ENCODE measurements around the gene SPAG6.
A peak's percentile ranks its signal among the peaks of the same experiment; 100 is the strongest.

Gene SPAG6

DNA sequence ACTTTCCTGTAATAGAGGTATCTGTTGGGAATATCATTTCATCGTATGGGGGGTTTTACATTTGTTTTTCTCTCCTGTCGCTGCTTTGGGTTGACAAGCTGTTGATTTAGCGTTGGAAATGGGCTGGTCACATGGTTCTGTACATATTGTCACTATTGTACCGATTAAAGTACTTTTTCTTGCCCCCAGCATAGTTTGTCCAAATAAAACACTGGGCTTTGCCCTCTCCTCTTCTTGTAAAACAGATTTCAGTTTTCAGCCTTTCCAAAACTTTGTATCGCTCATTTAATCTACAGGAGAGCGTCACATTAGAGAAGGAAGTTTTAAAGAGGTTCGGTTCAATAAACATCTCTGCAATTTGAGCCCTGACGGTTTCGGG, 20.4 kb upstream of the SPAG6 start:
- Histone ChIP-seq H2AFZ (ENCODE audit: low read length) (peak overlapping the region; percentile 44; the same call in 1 of the 2 replicates), H3K27ac (ENCODE audit: low read length) (peak overlapping the region; percentile 66; the same call in 1 of the 2 replicates), H3K79me2 (ENCODE audit: low read length) (peaks cover 54% of the 10 kb centered on the region), H4K20me1 (ENCODE audit: insufficient read depth, low read length) (no peaks in the 10 kb centered on the region), H3K4me1 (ENCODE audit: low read length) (peaks cover 26% of the 10 kb centered on the region), H3K9me2 (replicated peaks; ENCODE audit: insufficient read depth, low read length) (no peaks in the 10 kb centered on the region), H3K9ac (ENCODE audit: low read length) (peak overlapping the region; percentile 58), H3K9me3 (replicated peaks; ENCODE audit: insufficient read depth, low read length) (no peaks in the 10 kb centered on the region), H3K27me3 (replicated peaks; ENCODE audit: insufficient read depth, low read length) (peaks cover 18% of the 10 kb centered on the region), H3K4me2 (ENCODE audit: low read depth, low read length) (peak overlapping the region; percentile 81), H3K4me3 (ENCODE audit: low read length) (peak overlapping the region; percentile 70), H3K36me3 (replicated peaks; ENCODE audit: insufficient read depth, low read length) (peaks cover 9% of the 10 kb centered on the region; the same call in 1 of the 2 replicates), H3F3A (ENCODE audit: insufficient read depth, low read length) (peaks cover 28% of the 10 kb centered on the region)
- TF ChIP-seq, protein P1, sequence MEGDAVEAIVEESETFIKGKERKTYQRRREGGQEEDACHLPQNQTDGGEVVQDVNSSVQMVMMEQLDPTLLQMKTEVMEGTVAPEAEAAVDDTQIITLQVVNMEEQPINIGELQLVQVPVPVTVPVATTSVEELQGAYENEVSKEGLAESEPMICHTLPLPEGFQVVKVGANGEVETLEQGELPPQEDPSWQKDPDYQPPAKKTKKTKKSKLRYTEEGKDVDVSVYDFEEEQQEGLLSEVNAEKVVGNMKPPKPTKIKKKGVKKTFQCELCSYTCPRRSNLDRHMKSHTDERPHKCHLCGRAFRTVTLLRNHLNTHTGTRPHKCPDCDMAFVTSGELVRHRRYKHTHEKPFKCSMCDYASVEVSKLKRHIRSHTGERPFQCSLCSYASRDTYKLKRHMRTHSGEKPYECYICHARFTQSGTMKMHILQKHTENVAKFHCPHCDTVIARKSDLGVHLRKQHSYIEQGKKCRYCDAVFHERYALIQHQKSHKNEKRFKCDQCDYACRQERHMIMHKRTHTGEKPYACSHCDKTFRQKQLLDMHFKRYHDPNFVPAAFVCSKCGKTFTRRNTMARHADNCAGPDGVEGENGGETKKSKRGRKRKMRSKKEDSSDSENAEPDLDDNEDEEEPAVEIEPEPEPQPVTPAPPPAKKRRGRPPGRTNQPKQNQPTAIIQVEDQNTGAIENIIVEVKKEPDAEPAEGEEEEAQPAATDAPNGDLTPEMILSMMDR (IDR thresholded peaks at IDR 0.05; ENCODE audit: low read length): no peak
- TF ChIP-seq EZH2phosphoT487 (IDR thresholded peaks at IDR 0.05; ENCODE audit: low read length) (no peak), EZH2 (optimal IDR thresholded peaks at IDR 0.05; ENCODE audit: low read depth, low read length) (no peak)
- no peak for DNase-seq

DNA sequence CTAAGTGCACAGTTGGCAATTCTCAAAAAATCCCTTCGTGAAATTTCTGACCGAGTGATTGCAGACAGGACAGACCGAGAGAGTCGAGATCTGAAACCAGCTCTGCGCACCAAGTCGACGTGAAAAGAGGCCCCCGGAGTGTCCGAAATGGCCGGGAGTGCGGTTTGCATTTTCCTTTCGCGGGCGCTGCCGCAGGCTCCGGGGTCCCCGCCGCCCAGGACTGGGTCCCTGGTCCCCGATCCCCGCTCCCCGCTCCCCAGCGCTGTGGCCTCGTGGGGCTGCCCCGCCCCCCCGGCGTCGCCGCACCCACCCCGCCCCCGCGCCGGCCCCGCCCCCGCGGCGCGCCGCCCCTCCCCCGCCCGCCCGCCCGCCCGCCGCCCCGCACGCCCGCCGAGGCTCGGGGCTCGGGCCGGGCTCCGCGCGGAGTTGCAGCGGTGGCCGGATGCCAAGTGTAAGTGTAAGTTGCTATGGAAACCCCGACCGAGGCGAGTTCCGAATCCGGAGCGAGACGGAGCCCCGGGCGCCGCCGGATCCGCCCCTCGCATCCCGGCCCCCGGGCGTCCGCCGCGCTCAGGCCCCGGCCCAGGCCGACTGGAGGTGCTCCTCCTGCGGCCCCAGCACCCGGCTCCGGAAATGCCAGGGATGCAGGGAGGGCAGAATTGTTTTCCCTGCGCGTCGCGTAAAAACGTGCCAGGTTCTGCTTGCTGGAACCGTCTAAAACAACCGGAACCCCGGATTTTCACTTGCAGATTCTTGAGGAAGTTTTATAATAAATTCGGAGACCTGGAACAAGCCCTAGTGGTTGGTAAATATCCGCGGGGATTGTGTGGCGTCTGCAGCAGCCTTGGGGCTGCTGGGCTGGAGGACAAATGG, 19.8 kb upstream of the SPAG6 start:
- Histone ChIP-seq H3K79me2 (ENCODE audit: low read length) (peaks cover 55% of the 10 kb centered on the region), H3K27ac (ENCODE audit: low read length) (peak overlapping the region; percentile 66; the same call in 1 of the 2 replicates), H3K9me2 (replicated peaks; ENCODE audit: insufficient read depth, low read length) (no peaks in the 10 kb centered on the region), H2AFZ (ENCODE audit: low read length) (peak overlapping the region; percentile 44; the same call in 1 of the 2 replicates), H3K9ac (ENCODE audit: low read length) (peak overlapping the region; percentile 58), H3K27me3 (replicated peaks; ENCODE audit: insufficient read depth, low read length) (peaks cover 18% of the 10 kb centered on the region), H3K36me3 (replicated peaks; ENCODE audit: insufficient read depth, low read length) (peaks cover 9% of the 10 kb centered on the region; the same call in 1 of the 2 replicates), H3K9me3 (replicated peaks; ENCODE audit: insufficient read depth, low read length) (no peaks in the 10 kb centered on the region), H3K4me3 (ENCODE audit: low read length) (peak overlapping the region; percentile 70), H3K4me2 (ENCODE audit: low read depth, low read length) (peak overlapping the region; percentile 81), H3K4me1 (ENCODE audit: low read length) (peaks cover 24% of the 10 kb centered on the region), H4K20me1 (ENCODE audit: insufficient read depth, low read length) (no peaks in the 10 kb centered on the region), H3F3A (ENCODE audit: insufficient read depth, low read length) (peaks cover 24% of the 10 kb centered on the region)
- peak; percentile 86 for DNase-seq
- TF ChIP-seq EZH2phosphoT487 (IDR thresholded peaks at IDR 0.05; ENCODE audit: low read length) (no peak), EZH2 (optimal IDR thresholded peaks at IDR 0.05; ENCODE audit: low read depth, low read length) (no peak)
- TF ChIP-seq, protein P1 (IDR thresholded peaks at IDR 0.05; ENCODE audit: low read length): no peak

DNA sequence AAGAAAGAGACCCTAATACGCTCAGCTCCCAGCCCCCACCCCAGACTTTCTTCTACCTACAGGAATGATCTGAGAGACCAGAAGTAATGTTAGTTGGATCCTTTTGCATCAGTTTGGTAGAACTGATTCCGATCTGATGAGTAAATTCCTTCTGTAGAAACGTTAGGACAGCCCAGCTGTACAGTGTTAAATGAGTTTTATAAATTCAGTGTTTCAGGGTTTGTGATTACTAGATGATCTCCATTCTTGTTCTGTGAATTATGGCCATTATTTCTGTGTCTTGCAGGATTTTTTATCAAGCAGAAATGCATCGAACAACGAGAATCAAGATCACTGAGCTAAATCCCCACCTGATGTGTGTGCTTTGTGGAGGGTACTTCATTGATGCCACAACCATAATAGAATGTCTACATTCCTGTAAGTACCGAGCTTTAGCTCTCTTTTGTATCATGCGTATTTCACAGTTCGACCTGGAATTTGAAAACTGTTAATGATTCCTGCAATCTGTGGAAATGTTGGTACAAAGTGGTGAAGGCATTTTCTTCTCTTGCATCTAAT, 19.1 kb upstream of the SPAG6 start:
- H2AFZ ChIP-seq (ENCODE audit: low read length): peak overlapping the region; percentile 1; the same call in 1 of the 2 replicates
- peaks cover 18% of the 10 kb centered on the region for H3K27me3 ChIP-seq (replicated peaks; ENCODE audit: insufficient read depth, low read length)
- H3K4me2 ChIP-seq (ENCODE audit: low read depth, low read length): peak overlapping the region; percentile 65
- peaks cover 24% of the 10 kb centered on the region for H3F3A ChIP-seq (ENCODE audit: insufficient read depth, low read length)
- no peaks in the 10 kb centered on the region for H4K20me1 ChIP-seq (ENCODE audit: insufficient read depth, low read length)
- H3K9me2 ChIP-seq (replicated peaks; ENCODE audit: insufficient read depth, low read length): no peaks in the 10 kb centered on the region
- H3K27ac ChIP-seq (ENCODE audit: low read length): peak overlapping the region; percentile 43; the same call in 1 of the 2 replicates
- no peaks in the 10 kb centered on the region for H3K9me3 ChIP-seq (replicated peaks; ENCODE audit: insufficient read depth, low read length)
- H3K4me3 ChIP-seq (ENCODE audit: low read length): peak overlapping the region; percentile 59
- peaks cover 55% of the 10 kb centered on the region for H3K79me2 ChIP-seq (ENCODE audit: low read length)
- no peak for TF ChIP-seq EZH2phosphoT487 (IDR thresholded peaks at IDR 0.05; ENCODE audit: low read length)
- peak overlapping the region; percentile 40; the same call in 1 of the 2 replicates for H3K9ac ChIP-seq (ENCODE audit: low read length)
- H3K4me1 ChIP-seq (ENCODE audit: low read length): peaks cover 24% of the 10 kb centered on the region
- no peak for DNase-seq
- peaks cover 9% of the 10 kb centered on the region; the same call in 1 of the 2 replicates for H3K36me3 ChIP-seq (replicated peaks; ENCODE audit: insufficient read depth, low read length)
